H9 (cell line): ENCODE results near the gene XRCC3. TPM values are rescaled to one million over a fixed set of nuclear protein-coding genes. Genes with fewer than 3 reads are reported as not detected.

Experiments used
- DNase-seq: peaks from one replicate; pipeline ENCODE4 v3.0.0-alpha.2; 2017
- H2AFZ ChIP-seq: one replicate; pipeline ENCODE4 v1.6.1; 2013; ENCODE audit warnings: mild to moderate bottlenecking, low read length, control low read depth, moderate library complexity
- H2AK5ac ChIP-seq: 2 replicates; pipeline ENCODE4 v1.6.1; 2013; ENCODE audit warnings: low read length, control low read depth, mixed read lengths; ENCODE audit not compliant: insufficient read length
- H2BK120ac ChIP-seq: one replicate; pipeline ENCODE4 v1.6.1; 2013; ENCODE audit warnings: low read depth, mild to moderate bottlenecking, low read length, control low read depth, inconsistent platforms; ENCODE audit not compliant: poor library complexity, severe bottlenecking
- H2BK12ac ChIP-seq: 2 replicates; pipeline ENCODE4 v1.6.1; 2013; ENCODE audit warnings: low read length, control low read depth, mixed read lengths, low read depth; ENCODE audit not compliant: insufficient read length
- H2BK15ac ChIP-seq: 2 replicates; pipeline ENCODE4 v1.6.1; 2013; ENCODE audit warnings: low read depth, low read length, control low read depth
- H2BK20ac ChIP-seq: one replicate; pipeline ENCODE4 v1.6.1; 2013; ENCODE audit warnings: low read depth, mild to moderate bottlenecking, low read length, control low read depth, inconsistent platforms; ENCODE audit not compliant: poor library complexity, severe bottlenecking
- H2BK5ac ChIP-seq: 2 replicates; pipeline ENCODE4 v1.6.1; 2013; ENCODE audit warnings: low read length, control low read depth, mixed read lengths; ENCODE audit not compliant: insufficient read length
- H3K14ac ChIP-seq: 2 replicates; pipeline ENCODE4 v1.6.1; 2013; ENCODE audit warnings: low read length, control low read depth; ENCODE audit not compliant: insufficient read depth
- H3K18ac ChIP-seq: 2 replicates; pipeline ENCODE4 v1.6.1; 2013; ENCODE audit warnings: low read depth, mild to moderate bottlenecking, mixed read lengths, low read length, control low read depth; ENCODE audit not compliant: insufficient read length
- H3K23ac ChIP-seq: 2 replicates; pipeline ENCODE4 v1.6.1; 2013; ENCODE audit warnings: low read length, control low read depth, mixed read lengths, low read depth; ENCODE audit not compliant: insufficient read length
- H3K23me2 ChIP-seq: 2 replicates; pipeline ENCODE4 v1.6.1; 2013; ENCODE audit warnings: low read depth, mild to moderate bottlenecking, mixed read lengths, low read length, control low read depth; ENCODE audit not compliant: insufficient read length, poor library complexity, severe bottlenecking
- H3K27ac ChIP-seq: 2 replicates; pipeline ENCODE4 v1.5.1; 2013; ENCODE audit warnings: low read length, control low read depth, mixed read lengths, low read depth; ENCODE audit not compliant: insufficient read length
- H3K27me3 ChIP-seq: 2 replicates; pipeline ENCODE4 v1.6.1; 2013; ENCODE audit warnings: low read length, control low read depth, inconsistent platforms; ENCODE audit not compliant: insufficient read depth
- H3K4ac ChIP-seq: 2 replicates; pipeline ENCODE4 v1.6.1; 2013; ENCODE audit warnings: low read depth, mild to moderate bottlenecking, control low read depth, inconsistent platforms, low read length, moderate library complexity
- H3K4me1 ChIP-seq: 2 replicates; pipeline ENCODE4 v1.6.1; 2013; ENCODE audit warnings: low read length, control low read depth, inconsistent platforms; ENCODE audit not compliant: insufficient read depth
- H3K4me2 ChIP-seq: 2 replicates; pipeline ENCODE4 v1.6.1; 2013; ENCODE audit warnings: low read length, control low read depth, mixed read lengths; ENCODE audit not compliant: insufficient read length, insufficient read depth
- H3K56ac ChIP-seq: 2 replicates; pipeline ENCODE4 v1.6.1; 2013; ENCODE audit warnings: low read depth, mild to moderate bottlenecking, mixed read lengths, low read length, control low read depth; ENCODE audit not compliant: insufficient read length
- H3K79me1 ChIP-seq: 2 replicates; pipeline ENCODE4 v1.6.1; 2013; ENCODE audit warnings: low read depth, mild to moderate bottlenecking, moderate library complexity, low read length, control low read depth, inconsistent platforms; ENCODE audit not compliant: insufficient read depth, poor library complexity, severe bottlenecking
- H3K79me2 ChIP-seq: 2 replicates; pipeline ENCODE4 v1.6.1; 2013; ENCODE audit warnings: low read length, control low read depth, inconsistent platforms; ENCODE audit not compliant: insufficient read depth
- H3K9ac ChIP-seq: 2 replicates; pipeline ENCODE4 v1.6.1; 2013; ENCODE audit warnings: low read length, control low read depth, mixed read lengths; ENCODE audit not compliant: insufficient read length; ENCODE audit errors: extremely low read depth
- H3K9me3 ChIP-seq: one replicate; pipeline ENCODE4 v1.6.1; 2013; ENCODE audit warnings: low read depth, low read length, inconsistent platforms; ENCODE audit not compliant: control insufficient read depth
- H3T11ph ChIP-seq: one replicate; pipeline ENCODE4 v1.6.1; 2013; ENCODE audit warnings: mild to moderate bottlenecking, low read length, control low read depth, inconsistent platforms
- H4K20me1 ChIP-seq: one replicate; pipeline ENCODE4 v1.6.1; 2013; ENCODE audit not compliant: control insufficient read depth, insufficient read length, insufficient read depth
- H4K5ac ChIP-seq: 2 replicates; pipeline ENCODE4 v1.6.1; 2013; ENCODE audit warnings: low read depth, mild to moderate bottlenecking, mixed read lengths, low read length, control low read depth; ENCODE audit not compliant: insufficient read length
- H4K8ac ChIP-seq: replicated peaks from 2 replicates; pipeline ENCODE4 v1.6.1; 2013; ENCODE audit warnings: low read length, control low read depth, mixed read lengths, low read depth; ENCODE audit not compliant: insufficient read length
- H4K91ac ChIP-seq: 2 replicates; pipeline ENCODE4 v1.6.1; 2013; ENCODE audit warnings: low read depth, mild to moderate bottlenecking, moderate library complexity, mixed read lengths, low read length, control low read depth; ENCODE audit not compliant: insufficient read length
- H3K27ac Mint-ChIP-seq, 3 experiments: 2 replicates in 2 of 3; 3 replicates in 1 of 3; pipeline ENCODE4 v1.8.0; 2020 to 2021; ENCODE audit warnings: mixed read lengths in 3 of 3, mild to moderate bottlenecking in 1 of 3, moderate library complexity in 1 of 3
- H3K27me3 Mint-ChIP-seq: 2 replicates; pipeline ENCODE4 v1.8.0; 2021; ENCODE audit warnings: low read depth, mild to moderate bottlenecking, moderate library complexity, mixed read lengths
- H3K36me3 Mint-ChIP-seq, 3 experiments: 2 replicates in 2 of 3; 3 replicates in 1 of 3; pipeline ENCODE4 v1.8.0; 2020 to 2021; ENCODE audit warnings: low read depth in 3 of 3, mixed read lengths in 3 of 3; ENCODE audit not compliant: insufficient read depth in 1 of 3
- H3K4me1 Mint-ChIP-seq, 2 experiments: 2 replicates each; pipeline ENCODE4 v1.8.0; 2020; ENCODE audit warnings: mixed read lengths in 2 of 2
- H3K4me3 Mint-ChIP-seq, 2 experiments: 2 replicates in 1 of 2; 3 replicates in 1 of 2; pipeline ENCODE4 v1.8.0; 2020 to 2021; ENCODE audit warnings: mild to moderate bottlenecking in 2 of 2, mixed read lengths in 2 of 2, moderate library complexity in 1 of 2
- H3K9me3 Mint-ChIP-seq, 2 experiments: 2 replicates in 1 of 2; 3 replicates in 1 of 2; pipeline ENCODE4 v1.8.0; 2020; ENCODE audit warnings: mild to moderate bottlenecking in 2 of 2, mixed read lengths in 2 of 2, moderate library complexity in 1 of 2
- WGBS: extraction: QIAGEN DNeasy Blood & Tissue Kit; methylation state at CpG from one replicate; pipeline ENCODE4 v1.1.7; 2013; ENCODE audit warnings: missing lambda C conversion rate, low lambda C conversion rate, mixed read lengths; ENCODE audit not compliant: insufficient read length; ENCODE audit errors: extremely low coverage; 5-methylcytosine and 5-hydroxymethylcytosine counted together
- total RNA-seq: library from RNA; stranded (reverse); gene quantifications from 2 replicates; pipeline ENCODE4 v1.2.1, GENCODE V29; 2021
- TF ChIP-seq, protein P1 (sequence below): fragments of 200-600 bp; sonication (generic); conservative IDR thresholded peaks from 3 replicates; pipeline ENCODE4 v1.8.0; 2021; ENCODE audit warnings: antibody characterized with exemption, mild to moderate bottlenecking

XRCC3 gene
- total RNA-seq, 1 experiment from 2014 or later: 45.3 TPM

DNA sequence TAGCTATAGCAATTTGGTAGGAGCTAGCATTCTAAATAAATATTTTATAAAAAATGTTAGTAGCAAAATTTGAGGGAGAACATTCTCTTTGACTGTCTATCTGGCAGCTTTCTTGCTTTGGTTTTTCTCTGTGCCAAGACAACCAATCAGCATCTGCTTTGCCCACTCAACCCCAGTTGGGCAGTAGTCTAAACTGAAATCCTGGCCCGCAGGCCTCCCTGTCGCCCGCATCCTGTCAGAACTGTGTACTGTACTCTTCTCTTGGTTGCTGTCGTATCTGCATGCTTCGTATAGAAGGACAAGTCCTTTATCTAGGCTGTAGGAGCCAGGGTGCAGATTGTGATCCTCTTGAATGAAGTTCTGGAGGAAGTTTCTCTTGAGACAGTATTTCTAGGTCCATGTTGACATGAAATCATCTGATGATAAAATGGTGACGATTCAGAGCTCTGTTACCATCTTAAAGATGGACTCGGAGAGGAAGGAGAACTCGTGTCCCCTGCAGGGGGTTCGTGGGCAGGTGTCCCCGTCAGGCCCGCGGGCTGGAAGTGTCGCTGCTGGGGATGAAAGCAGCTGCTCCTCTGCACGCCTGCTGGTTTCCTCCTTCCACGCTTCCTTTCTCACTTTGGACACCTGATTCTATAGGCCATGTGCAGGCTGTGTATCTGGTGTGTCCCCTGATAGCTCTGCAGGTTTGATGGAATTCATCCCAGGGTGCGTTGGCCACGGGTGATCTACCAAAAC, 34.6 kb downstream of the XRCC3 start:
- Histone ChIP-seq H3K23me2 (no peaks in the 10 kb centered on the region), H3K4me2 (no peak overlapping the region), H2BK5ac (no peak overlapping the region), H4K5ac (no peak overlapping the region), H3K27ac (no peak overlapping the region), H4K8ac (no peak overlapping the region), H3K4me1 (no peaks in the 10 kb centered on the region), H3T11ph (no peak overlapping the region), H3K56ac (no peak overlapping the region), H2AFZ (no peak overlapping the region), H3K27me3 (no peaks in the 10 kb centered on the region), H2BK12ac (no peak overlapping the region), H2AK5ac (no peak overlapping the region), H3K79me2 (no peaks in the 10 kb centered on the region), H3K4ac (no peak overlapping the region), H2BK20ac (no peak overlapping the region), H3K9me3 (no peaks in the 10 kb centered on the region), H4K91ac (no peak overlapping the region), H3K79me1 (no peaks in the 10 kb centered on the region), H3K9ac (no peak overlapping the region), H2BK15ac (no peak overlapping the region), H3K23ac (no peak overlapping the region), H2BK120ac (no peak overlapping the region), H4K20me1 (no peaks in the 10 kb centered on the region), H3K18ac (no peak overlapping the region), H3K14ac (no peak overlapping the region)
- Mint-ChIP-seq H3K4me3 (no peak overlapping the region), H3K9me3 (no peaks in the 10 kb centered on the region), H3K36me3 (peaks cover 29 to 81% (median 66%) of the 10 kb centered on the region in 3 experiments; a peak in 6 of 7 replicates), H3K4me1 (no peaks in the 10 kb centered on the region), H3K27me3 (no peaks in the 10 kb centered on the region), H3K27ac (peak overlapping the region in 1 of 3 experiments; percentile 81; a peak in 4 of 7 replicates)
- DNase-seq: no peak
- no CpG with 5 or more reads among the region's 17 CpGs for WGBS
- TF ChIP-seq, protein P1, sequence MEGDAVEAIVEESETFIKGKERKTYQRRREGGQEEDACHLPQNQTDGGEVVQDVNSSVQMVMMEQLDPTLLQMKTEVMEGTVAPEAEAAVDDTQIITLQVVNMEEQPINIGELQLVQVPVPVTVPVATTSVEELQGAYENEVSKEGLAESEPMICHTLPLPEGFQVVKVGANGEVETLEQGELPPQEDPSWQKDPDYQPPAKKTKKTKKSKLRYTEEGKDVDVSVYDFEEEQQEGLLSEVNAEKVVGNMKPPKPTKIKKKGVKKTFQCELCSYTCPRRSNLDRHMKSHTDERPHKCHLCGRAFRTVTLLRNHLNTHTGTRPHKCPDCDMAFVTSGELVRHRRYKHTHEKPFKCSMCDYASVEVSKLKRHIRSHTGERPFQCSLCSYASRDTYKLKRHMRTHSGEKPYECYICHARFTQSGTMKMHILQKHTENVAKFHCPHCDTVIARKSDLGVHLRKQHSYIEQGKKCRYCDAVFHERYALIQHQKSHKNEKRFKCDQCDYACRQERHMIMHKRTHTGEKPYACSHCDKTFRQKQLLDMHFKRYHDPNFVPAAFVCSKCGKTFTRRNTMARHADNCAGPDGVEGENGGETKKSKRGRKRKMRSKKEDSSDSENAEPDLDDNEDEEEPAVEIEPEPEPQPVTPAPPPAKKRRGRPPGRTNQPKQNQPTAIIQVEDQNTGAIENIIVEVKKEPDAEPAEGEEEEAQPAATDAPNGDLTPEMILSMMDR: no peak
